Measurements from ENCODE around the gene ZNF3.
A peak's percentile ranks its signal among the peaks of the same experiment; 100 is the strongest.

The ZNF3 gene

GRCh38 chr7:100101016-100101862, 19.7 kb upstream of the ZNF3 start, which contains the start of the genes AP4M1 and MCM7:
AP4M1 (plus strand) TSS chr7:100101643; CDS start chr7:100101715, 72 bp downstream.
MCM7 (minus strand) TSS chr7:100101397; CDS start chr7:100101294, 103 bp downstream.
- TF ChIP-seq, protein P1, sequence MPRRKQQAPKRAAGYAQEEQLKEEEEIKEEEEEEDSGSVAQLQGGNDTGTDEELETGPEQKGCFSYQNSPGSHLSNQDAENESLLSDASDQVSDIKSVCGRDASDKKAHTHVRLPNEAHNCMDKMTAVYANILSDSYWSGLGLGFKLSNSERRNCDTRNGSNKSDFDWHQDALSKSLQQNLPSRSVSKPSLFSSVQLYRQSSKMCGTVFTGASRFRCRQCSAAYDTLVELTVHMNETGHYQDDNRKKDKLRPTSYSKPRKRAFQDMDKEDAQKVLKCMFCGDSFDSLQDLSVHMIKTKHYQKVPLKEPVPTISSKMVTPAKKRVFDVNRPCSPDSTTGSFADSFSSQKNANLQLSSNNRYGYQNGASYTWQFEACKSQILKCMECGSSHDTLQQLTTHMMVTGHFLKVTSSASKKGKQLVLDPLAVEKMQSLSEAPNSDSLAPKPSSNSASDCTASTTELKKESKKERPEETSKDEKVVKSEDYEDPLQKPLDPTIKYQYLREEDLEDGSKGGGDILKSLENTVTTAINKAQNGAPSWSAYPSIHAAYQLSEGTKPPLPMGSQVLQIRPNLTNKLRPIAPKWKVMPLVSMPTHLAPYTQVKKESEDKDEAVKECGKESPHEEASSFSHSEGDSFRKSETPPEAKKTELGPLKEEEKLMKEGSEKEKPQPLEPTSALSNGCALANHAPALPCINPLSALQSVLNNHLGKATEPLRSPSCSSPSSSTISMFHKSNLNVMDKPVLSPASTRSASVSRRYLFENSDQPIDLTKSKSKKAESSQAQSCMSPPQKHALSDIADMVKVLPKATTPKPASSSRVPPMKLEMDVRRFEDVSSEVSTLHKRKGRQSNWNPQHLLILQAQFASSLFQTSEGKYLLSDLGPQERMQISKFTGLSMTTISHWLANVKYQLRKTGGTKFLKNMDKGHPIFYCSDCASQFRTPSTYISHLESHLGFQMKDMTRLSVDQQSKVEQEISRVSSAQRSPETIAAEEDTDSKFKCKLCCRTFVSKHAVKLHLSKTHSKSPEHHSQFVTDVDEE (CRISPR knock-in tag; IDR thresholded peaks at IDR 0.05), result peak; percentile 97
- no peak for TF ChIP-seq SNAI2 (CRISPR knock-in tag; IDR thresholded peaks at IDR 0.05)

DNA sequence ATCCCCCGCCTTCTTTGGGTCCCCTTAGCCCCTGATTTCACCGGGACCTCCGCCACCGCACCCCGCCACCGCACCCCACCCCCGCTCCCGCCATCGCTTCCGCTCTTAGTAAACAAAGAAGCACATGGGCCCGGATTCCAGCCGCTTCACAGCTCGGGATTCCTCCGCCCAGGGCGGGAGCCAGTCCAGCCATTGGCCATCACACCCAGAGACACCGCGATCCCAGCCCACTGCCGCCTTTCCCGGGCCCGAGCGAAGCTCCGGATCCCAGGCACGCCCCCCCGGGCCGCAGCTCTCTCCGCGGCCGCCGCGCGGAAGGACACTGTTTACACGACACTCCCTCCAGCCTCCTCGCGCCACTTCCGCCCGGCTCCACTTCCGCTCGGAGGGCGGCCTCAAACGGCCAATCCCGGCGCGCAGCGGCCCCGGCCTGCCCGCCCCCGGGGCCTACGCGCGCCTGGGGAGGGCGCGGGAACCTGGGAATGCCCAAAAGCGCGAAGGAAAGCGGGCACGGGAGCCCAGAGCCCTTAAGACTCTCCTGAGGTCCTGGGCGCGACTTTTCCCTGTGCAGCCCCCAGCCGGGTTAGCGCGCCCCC, 19.0 kb upstream of the ZNF3 start:
- TF ChIP-seq, protein P2, sequence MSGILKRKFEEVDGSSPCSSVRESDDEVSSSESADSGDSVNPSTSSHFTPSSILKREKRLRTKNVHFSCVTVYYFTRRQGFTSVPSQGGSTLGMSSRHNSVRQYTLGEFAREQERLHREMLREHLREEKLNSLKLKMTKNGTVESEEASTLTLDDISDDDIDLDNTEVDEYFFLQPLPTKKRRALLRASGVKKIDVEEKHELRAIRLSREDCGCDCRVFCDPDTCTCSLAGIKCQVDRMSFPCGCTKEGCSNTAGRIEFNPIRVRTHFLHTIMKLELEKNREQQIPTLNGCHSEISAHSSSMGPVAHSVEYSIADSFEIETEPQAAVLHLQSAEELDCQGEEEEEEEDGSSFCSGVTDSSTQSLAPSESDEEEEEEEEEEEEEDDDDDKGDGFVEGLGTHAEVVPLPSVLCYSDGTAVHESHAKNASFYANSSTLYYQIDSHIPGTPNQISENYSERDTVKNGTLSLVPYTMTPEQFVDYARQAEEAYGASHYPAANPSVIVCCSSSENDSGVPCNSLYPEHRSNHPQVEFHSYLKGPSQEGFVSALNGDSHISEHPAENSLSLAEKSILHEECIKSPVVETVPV (CRISPR knock-in tag; IDR thresholded peaks at IDR 0.05), result 0 out of 2 replicates have a peak, but pooled peaks have one; percentile 42
- TF ChIP-seq ZFP3 (CRISPR knock-in tag; IDR thresholded peaks at IDR 0.05), result peak; percentile 46; the same call in 1 of the 2 replicates
- TF ChIP-seq CSDC2 (CRISPR knock-in tag; IDR thresholded peaks at IDR 0.05), result no peak
- TF ChIP-seq ZFP30 (CRISPR knock-in tag; IDR thresholded peaks at IDR 0.05), result no peak
- peak; percentile 98 for TF ChIP-seq POU6F1 (CRISPR knock-in tag; IDR thresholded peaks at IDR 0.05; ENCODE audit: borderline replicate concordance, low read depth)
- peak; percentile 92 for TF ChIP-seq PATZ1 (CRISPR knock-in tag; IDR thresholded peaks at IDR 0.05; ENCODE audit: borderline replicate concordance)
- TF ChIP-seq TCF4 (CRISPR knock-in tag; IDR thresholded peaks at IDR 0.05; ENCODE audit: borderline replicate concordance), result 0 out of 2 replicates have a peak, but pooled peaks have one; percentile 47
- ATAC-seq, result peak; percentile 84

More at GRCh38 chr7:100101016-100101862, 19.7 kb upstream of the ZNF3 start, which contains the start of the genes AP4M1 and MCM7:
- ATAC-seq, result peak; percentile 87

DNA sequence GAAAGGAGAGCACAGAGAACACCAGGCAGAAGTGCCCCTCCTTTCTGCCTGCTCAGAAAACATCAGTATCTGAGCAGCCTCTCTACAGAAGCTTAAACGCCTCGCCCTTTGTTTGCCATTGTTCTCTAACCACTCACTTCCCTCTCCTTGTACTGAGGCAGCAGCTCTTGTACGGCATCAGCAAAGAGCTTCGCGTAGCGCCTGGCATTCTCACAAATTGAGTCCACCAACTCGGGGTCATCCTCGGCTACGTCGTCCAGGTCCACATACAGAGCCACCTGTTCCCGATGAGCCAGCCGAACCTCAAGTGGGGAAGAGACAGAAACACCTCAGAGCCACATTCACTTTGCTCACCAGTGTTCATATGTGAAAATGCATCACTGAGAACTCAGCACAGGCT, 17.9 kb upstream of the ZNF3 start:
- ATAC-seq, result no peak
- no peak for TF ChIP-seq TCF4 (CRISPR knock-in tag; IDR thresholded peaks at IDR 0.05; ENCODE audit: borderline replicate concordance)
- TF ChIP-seq ZNF70 (CRISPR knock-in tag; IDR thresholded peaks at IDR 0.05), result no peak
- TF ChIP-seq, protein P1 (CRISPR knock-in tag; IDR thresholded peaks at IDR 0.05), result no peak
- TF ChIP-seq, protein P3, sequence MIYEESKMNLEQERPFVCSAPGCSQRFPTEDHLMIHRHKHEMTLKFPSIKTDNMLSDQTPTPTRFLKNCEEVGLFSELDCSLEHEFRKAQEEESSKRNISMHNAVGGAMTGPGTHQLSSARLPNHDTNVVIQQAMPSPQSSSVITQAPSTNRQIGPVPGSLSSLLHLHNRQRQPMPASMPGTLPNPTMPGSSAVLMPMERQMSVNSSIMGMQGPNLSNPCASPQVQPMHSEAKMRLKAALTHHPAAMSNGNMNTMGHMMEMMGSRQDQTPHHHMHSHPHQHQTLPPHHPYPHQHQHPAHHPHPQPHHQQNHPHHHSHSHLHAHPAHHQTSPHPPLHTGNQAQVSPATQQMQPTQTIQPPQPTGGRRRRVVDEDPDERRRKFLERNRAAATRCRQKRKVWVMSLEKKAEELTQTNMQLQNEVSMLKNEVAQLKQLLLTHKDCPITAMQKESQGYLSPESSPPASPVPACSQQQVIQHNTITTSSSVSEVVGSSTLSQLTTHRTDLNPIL (CRISPR knock-in tag; IDR thresholded peaks at IDR 0.05; ENCODE audit: low read depth), result no peak

Data from SK-N-SH treated with all-trans-retinoic acid at 6 μM for 48 hours (cell line).